EH (cell line): ENCODE measurements around the gene CAPZB.
A peak's percentile ranks its signal among the peaks of the same experiment; 100 is the strongest.

Experiments
- DNase-seq: peaks from one replicate; pipeline ENCODE4 v3.0.0-alpha.2; 2015; ENCODE audit warnings: low read depth

The CAPZB gene

DNA sequence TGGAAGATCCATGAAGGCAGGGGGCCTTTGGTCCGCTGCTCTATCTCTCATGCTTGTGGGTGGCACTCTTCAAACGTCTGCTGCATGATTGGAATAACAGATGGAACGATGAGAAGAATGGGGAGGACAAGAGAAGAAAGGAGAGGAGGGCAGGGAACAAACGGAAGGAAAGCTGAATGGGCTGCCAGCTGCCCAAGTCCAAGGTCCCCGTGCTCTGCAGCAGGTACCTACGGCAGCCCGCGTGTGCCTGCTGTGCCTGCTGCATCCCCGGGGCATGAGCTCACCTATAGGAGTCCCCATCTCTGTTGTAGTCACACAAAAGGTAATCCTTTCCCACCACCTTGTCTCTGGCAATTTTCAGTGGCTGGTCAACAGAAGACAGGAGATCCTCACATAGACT, 100.1 kb downstream of the CAPZB start:
- DNase-seq = no peak

DNA sequence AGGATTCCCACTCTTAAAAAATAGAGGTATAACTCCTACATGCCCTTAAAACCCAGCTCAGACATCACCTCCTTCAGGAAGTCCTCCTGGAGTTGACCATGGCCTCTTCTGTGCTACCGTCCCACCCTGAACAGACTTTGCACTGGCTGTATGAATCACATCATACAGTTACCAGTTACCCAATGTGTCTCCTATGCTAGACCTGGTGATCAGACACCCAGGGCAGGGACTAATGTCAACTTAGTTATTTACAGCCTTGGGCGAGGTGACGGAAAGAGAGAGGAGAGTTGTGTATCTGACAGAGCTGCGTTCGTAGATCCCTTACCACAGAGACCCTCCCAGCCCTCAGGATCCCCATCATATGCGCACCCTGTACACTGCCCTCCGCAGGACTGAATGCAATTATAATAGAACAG, 100.6 kb downstream of the CAPZB start:
- DNase-seq = no peak

DNA sequence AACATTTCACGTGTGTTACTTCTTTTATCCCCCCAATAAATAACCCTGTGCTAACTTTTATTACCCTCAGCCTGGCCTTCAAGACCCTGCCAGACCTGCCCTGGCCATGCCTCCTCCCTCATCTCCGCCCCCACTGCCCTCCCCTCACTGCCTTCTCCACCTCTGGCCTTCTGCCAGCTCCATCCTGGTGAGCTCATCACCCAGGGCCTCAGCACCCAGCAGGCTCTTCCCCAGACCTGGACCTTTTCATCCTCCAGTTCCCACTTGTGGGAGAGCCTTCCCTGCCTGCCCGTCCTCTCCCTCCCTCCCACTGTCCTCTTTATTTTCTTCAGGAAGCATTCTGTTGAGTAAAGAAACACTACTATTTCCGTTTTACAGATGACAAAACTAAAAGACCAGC, 101.2 kb downstream of the CAPZB start:
- DNase-seq = peak; percentile 73

DNA sequence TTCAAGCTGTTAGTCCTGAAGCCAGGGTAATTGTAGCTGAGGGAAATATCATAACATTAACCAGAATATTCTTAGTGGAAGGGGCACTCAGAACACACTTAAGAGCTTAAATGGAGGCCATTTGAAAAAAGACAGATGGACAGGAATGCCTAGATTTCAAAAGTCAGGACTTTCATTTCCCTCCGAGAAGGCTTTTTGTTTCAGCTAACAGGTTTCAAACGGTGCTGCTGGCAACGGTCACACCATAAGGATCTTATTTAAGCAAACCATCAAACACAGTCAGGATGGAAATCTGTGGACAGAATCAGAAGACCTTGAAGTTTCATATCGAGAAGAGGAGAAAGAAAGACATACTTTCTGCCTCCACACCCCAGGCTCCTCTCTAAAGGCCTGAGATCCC, 103.1 kb downstream of the CAPZB start:
- DNase-seq = no peak

DNA sequence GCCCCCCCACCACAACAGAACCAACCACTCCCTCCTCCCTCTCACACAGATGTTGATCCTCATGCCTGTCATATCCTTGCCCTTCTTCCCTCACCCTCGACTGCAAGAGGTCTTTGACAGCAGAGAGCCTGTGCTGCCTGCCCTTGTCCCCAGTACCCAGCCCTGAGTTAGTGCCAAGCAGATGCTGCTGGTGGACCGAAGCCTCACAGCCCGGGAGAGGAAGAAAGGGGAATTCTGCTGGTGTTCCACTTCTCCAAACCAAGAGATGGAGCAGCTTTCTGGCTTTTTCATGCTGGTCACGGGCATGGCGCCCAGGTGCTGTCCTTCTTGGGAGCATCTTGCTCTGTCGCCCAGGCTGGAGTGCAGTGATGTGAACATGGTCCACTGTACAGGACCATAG, 104.1 kb downstream of the CAPZB start:
- DNase-seq = no peak

DNA sequence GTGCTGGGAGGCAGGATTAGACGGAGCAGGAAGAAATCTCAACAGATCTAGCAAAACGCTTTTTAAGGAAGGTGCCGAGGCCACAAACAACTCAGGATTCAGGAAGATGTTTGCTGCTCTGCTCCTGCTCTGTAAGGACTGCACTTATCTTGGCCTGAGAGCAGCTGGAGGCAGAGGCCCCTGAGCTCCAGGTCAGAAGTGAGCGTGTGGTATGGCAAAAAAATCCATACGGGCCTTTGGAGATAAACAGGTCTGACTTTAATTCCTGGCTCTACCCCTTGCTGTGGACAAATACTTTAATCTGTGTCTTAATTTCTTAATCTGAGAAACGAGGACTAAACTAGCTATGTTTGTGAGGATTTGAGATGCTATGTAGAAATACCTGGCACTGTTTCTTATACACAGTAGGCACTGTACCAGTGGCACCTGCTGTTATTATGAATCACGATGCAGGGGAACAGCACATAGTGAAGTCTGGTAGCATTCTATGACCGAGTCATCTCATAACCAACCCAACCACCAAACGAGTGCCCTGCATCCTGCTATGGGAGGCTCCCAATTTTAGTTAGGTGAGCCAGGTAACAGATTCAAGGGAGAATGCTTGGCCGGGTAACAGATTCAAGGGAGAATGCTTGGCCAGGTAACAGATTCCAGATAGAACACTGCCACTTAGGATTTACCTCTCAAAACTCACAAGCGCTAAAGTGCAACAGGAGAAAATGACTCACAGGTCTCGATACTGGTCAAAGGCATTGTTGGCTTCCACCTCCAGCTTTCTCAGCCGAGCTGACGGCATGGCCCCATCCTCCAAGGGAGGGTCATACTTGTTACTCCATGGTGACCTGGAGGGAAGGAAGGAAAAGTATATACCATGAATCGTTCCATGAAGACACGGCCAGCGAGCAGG, 107.3 kb downstream of the CAPZB start:
- DNase-seq = no peak

DNA sequence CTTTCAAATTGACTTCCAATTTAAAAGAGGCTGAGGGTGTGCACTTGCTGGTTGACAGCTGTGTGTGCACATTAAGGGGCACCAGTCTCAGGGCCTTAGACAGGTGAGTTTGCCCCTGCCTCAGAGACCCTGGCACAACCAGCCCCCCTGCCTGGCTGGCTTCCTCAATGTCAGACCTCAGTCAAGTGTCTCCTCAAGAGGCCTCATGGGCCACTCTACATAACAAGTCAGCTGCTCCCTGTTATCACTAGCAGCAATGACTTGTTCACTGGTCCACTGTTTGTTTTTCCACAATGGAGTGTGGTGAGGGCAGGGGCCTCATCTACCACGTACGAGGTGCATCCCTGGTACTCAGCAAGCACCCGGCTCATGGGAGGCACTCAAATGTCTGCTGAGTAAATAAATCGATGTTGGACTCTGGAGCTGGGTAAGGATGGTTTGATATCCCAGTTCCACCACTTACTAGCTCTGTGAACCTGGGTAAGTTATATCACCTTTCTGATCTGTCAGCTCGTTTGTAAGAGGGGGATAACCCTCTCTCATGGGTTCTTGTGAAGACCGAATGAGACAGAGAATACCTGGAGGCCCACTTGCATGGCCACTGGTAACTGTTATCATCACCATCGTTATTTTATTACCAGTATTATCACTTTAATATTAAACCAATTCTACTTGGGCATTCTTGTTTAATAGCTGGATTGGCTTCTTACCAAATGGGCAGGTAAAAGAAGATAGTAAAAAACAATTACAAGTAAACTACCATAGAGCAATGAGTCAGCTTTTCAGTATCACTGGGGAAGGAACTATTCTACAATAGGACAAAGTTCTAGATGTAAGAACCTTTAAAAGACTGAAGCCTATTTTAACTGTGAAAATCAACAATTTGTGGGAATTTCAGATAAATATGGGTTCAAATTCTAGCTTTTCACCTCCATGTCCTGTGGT, 108.6 kb downstream of the CAPZB start:
- no peak for DNase-seq

DNA sequence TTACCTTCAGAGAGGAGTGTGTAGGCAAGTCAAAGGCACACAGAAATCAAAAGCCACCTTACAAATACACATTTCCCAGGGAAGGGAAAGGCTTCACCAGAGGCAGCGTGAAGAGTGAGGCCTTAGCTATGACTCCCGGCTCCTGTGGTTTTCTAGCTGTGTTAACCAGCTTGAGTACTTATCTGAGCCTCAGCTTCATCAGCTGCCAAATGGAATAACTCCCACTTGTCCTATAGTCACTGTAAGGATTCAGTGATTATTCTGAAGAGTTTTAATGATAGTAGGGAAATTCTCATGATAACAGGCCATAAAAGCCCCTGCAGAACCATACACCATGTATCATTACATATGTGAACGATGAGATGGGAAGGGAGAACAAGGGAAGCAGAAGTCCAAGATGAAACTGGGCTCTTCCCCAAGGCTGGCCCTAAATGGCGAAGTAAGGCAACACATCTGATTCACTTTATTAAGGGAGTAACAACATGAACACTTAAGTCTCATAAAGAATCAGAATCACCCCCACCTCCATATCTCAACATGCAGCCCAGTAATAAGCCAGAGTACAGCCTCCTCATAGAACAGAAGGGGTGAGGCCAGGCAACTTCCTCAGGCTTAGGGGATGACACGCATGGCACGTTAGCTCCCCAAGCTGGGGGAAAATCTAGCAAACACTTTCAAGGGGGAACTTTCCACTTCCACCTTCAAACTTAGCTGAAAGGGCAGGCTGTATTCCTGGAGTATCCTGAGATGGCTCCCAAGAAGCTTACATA, 109.5 kb downstream of the CAPZB start:
- no peak for DNase-seq

DNA sequence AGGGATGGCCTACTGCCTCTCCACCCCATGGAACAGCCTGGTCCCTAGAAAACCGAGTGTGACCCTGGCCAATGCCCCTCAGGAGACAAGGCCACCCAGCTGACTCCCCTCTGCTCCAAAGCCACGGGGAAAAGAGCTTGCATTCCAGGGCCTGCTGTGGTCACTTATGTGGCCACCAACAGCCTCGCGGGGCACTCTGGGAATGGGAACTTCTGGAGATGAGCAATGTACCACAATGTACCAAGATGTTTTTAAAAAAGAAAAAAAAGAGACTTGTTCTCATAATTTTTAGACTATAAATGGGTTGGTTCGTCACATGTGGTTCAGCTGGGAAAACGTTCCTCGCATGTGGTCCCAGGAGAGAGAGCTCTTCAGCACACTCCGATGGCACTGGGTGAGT, 110.4 kb downstream of the CAPZB start:
- DNase-seq = peak; percentile 45

DNA sequence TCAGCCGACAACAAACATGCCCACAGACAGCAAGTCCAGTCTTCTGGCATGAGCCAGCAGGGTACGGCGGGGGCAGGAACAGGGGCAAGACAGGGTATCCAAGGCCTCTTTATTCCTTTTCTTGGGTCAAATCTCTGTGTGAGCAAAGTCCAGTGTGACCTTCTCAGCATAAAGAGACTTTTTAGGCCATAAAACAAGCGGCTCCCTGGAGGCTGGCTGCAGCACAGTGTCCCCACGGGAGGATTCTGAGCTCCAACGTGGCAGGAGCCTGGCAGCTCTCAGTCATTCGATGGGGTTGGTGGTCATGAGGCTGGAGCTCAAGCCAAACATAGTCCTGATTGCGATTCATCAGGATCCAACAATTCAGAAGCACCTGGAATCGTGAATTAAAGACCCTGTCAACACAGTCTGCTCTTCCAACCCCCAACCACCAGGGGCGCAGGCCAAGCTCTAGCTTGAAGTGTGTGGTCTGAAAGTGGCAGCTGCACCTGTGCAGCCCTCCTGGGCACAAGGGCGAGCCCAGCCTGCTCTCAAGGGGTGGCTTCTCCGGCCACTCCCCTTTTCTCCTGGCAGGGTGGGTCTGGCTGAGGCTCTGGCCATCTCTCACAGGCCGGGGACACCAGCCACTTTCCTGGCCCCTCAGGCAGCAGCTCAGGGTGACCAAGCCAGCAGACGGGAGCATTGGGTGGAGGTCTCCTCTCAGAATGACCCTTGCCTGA, 111.1 kb downstream of the CAPZB start:
- DNase-seq = no peak

DNA sequence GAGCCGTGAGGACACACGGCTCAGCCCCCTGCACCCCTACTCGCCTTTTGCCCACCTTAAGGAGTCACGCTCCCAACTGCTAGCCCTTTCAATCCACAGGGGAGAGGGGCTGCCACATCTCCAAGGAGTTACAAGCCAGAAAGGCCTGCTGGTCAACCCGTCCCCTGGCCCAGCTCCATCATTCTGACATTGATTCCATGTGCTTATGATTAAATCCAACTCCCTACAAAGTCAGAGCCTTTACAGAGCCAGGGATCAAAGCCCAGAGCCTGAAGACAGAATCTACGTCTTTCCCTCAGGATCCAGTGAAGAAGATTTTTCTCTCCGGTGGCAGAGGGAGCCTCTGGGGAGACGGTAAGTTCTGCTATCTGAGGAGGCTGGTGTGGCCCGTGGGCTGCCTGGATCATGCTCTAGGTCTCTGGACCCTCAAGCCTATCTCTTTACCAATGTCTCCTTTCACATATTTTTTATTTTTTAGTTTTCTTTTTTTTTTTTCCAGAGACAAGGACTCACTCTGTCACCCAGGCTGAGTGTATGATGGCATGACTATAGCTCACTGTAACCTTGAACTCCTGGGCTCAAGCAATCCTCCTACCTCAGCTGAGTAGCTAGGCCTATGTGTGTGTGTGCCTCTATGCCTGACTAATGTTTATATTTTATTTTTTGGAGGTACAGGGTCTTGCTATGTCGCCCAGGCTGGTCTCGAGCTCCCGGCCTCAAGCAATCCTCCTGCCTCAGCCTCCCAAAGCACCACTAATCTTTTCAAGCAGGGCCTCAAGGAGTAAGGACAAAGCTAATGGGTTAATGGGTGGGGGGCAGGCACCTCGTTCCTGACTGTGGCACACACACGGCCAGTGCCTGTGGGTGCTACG, 111.9 kb downstream of the CAPZB start:
- no peak for DNase-seq

DNA sequence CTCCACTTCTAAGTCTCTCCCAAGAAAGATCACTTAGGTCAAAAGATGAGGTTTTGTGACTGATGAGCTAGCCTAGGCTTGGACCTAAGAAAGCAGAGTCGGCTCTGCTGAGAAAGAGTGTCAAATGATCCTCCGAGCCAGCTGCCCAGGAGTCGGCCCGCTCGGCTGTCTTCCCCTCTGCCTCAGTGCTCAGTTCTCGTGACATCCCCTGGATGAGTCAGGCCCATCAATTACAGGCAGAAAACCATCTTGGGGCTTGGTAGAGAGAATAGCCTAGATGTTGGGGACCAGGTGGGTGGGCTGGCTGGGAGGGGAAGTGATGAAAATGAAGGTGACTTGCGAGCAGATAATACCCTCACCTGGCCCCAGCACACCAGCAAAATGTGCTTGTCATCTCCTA, 112.7 kb downstream of the CAPZB start:
- DNase-seq = no peak

DNA sequence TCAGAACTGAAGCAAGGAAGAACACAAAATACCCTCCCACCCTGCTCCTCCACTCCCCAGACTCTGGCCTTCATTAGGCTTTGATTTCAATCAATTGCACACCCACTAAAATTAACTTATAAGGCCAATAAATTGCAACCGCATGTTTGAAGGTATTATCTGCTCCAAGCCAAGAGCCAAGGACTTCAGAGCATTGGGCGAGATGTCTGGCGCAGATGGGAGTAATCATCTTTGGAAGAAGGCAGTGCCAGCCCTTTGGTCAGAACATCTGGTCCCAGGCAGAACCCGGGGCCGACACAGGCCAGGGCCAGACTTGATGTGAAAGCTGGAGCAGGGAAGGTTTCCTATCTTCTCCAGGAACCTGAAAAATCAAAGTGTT, 113.2 kb downstream of the CAPZB start:
- no peak for DNase-seq

DNA sequence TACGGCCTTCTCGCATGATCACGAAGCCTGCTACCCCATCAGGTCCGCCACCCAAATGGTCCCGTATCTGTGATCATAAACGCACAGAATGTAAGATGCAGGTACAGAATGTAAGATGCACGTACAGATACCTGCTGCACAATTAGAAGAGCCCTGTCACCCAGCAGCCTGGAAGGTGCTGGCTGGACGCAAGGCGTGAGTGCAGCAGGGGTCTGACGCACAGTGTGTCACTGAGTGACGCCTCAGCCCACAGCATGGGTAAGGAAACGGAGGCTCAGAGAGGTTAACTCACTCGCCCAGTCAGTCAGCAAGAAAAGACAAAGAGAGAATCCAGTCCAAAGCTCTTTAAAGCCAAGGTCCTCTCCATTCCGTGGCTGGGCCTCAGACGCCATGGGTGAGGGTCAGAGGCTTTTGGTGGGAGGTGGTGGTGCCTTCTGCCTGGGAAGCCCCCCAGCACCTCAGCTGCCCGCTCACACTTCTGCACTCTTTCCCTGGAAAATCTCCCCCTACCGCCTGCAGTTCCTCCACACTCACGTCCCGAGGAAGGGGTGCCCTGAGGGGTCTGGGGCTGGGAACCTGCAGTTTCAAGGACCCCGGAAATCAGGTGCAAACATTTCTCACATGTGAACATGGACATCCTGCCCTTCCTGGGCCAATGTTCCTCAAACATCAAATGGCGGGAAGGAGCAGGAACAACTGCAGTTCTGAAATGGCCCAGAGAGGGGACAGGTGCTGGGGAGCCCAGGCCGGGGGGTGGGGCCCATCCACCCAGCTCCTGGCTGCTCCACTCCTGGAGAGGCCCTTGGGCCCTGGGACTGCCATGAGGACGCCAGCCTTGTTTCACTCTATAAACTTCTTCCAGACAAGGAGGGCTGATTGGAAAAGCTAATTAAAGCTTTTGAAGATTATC, 113.9 kb downstream of the CAPZB start:
- no peak for DNase-seq

DNA sequence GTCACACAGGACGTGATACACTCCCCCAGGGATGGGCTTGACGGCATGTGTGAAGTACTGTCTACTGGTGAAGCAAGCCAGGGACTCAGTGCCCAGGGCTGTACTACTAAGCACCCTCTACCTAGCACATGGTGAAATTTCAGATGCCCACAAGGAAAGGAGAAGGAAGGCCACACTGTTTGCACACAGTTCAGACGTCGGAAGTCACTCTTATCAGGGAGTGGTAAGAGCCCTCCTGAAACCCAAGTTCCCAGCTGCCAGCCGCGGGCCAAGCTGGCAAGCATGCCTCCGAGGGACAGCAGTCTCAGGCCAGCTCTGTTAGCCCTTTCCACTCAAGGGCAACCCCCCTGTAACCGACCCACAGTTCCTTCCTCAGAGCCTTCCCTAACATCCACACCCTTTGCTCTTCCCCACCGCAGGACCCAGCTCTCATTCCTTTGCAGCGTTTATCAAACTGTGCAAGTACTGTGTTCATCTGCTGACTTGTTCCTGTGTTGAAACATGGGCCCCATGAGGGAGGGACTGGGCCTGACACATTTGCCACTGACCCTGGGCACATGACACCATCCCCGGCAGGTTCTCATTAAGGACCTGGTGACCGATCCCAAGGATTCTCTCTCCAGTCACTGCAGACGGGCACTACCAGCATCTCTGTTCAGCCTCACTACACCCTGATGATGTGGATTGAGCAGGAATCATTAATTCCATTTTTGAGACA, 114.7 kb downstream of the CAPZB start:
- DNase-seq = no peak

DNA sequence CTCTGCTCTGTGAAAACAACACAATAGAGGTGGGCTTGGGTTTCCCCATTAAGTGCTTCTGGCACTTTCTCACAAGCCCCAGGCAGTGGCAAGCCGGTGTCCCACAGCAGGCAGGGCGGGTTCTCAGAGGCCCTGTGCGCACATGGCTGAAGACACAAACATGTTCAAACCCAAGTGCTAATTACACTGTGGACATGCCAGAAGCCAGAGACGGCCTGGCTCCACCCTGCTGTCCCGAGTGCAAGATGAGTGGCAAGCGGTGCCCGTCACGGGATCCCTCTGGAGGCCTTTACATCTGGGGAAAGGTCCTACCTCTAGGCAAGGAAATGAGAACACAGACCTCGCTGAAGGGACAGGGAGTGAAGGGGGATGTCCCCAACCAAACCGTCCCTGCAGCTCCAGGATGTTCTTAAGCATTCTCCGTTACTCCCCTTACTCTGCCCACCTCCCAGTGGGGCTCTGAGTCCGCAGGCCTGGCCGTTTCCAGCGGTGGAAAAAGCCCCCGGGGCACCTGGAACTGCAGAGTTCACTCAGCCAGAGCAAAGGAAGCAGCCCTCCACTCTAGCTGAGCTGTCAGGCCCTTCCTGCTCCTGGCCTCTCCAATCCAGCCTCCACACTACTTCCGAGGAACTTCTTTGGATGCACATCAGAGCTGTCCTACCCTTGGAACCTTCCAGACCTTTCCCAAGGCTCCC, 115.8 kb downstream of the CAPZB start:
- no peak for DNase-seq

DNA sequence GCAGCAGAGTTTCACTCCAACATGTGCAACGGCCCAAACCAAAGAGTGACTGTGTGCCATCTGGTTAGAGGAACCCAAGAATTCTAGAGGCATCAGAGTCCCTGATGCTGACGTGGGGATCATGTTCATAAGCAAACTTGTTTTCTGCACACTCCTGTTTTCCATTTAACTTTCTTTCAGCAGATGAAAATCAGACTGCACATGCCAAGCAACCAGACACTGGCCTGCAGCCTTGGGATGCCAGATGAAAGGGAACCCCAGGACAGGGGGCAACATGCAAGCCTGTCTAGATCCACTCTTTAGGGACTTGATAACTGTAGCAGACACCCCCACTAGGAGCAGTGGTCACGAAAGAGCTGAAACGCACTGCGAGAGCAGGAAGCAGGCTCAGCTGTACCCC, 116.4 kb downstream of the CAPZB start:
- DNase-seq = no peak

DNA sequence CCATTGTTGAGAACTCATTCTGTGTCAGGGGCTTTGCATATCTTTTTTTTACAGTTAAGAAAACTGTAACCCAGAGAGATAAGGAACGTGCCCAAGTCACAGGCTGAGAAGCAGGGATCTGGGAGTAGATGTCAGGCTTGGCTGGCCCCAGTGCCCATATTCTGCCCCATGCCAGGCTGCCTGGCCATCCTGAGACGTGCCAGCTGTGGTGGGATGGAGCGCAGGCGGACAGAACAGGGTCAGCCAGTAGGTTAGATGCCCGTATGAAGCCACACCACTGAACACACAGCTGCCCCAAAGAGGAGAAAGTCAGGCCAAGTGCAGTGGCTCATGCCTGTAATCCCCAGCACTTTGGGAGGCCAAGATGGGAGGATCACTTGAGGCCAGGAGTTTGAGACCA, 117.3 kb downstream of the CAPZB start:
- DNase-seq = no peak
